Mesenchymal stem cell (in vitro differentiated cells and primary cell): ENCODE results near the gene ZRSR2.
"Not testable (repeated sequence)": the region's sequence is repeated elsewhere in the genome, so short reads cannot be mapped to it uniquely, and the experiment has no call there.

Experiments
- DNase-seq: peaks from one replicate; pipeline ENCODE4 v3.0.0-alpha.2; 2013
- H2AFZ ChIP-seq: one replicate; pipeline ENCODE4 v1.6.1; 2013; ENCODE audit warnings: low read depth, mild to moderate bottlenecking, control low read depth, inconsistent platforms, low read length, moderate library complexity
- H2AK5ac ChIP-seq: 2 replicates; pipeline ENCODE4 v1.6.1; 2013; ENCODE audit warnings: low read length, moderate library complexity, mild to moderate bottlenecking, inconsistent platforms; ENCODE audit not compliant: severe bottlenecking
- H2BK120ac ChIP-seq: one replicate; pipeline ENCODE4 v1.6.1; 2013; ENCODE audit warnings: low read depth, mild to moderate bottlenecking, inconsistent platforms, low read length, moderate library complexity
- H2BK12ac ChIP-seq, 2 experiments: one replicate each; pipeline ENCODE4 v1.6.1; 2013; ENCODE audit warnings: inconsistent platforms in 2 of 2, low read length in 2 of 2, mild to moderate bottlenecking in 2 of 2, moderate library complexity in 2 of 2, control low read depth in 1 of 2
- H2BK15ac ChIP-seq: one replicate; pipeline ENCODE4 v1.6.1; 2013; ENCODE audit warnings: mild to moderate bottlenecking, low read depth, inconsistent platforms; ENCODE audit not compliant: poor library complexity, severe bottlenecking
- H2BK5ac ChIP-seq: 2 replicates; pipeline ENCODE4 v1.6.1; 2013; ENCODE audit warnings: low read depth, mild to moderate bottlenecking, low read length, control low read depth, inconsistent platforms; ENCODE audit not compliant: poor library complexity, severe bottlenecking
- H3K14ac ChIP-seq, 2 experiments: one replicate each; pipeline ENCODE4 v1.6.1; 2013; ENCODE audit warnings: inconsistent platforms in 2 of 2, low read length in 2 of 2, control low read depth in 1 of 2, mild to moderate bottlenecking in 1 of 2, moderate library complexity in 1 of 2
- H3K18ac ChIP-seq, 2 experiments: one replicate each; pipeline ENCODE4 v1.6.1; 2013; ENCODE audit warnings: inconsistent platforms in 2 of 2, low read length in 2 of 2, control low read depth in 1 of 2, low read depth in 1 of 2, mild to moderate bottlenecking in 1 of 2
- H3K23ac ChIP-seq, 2 experiments: one replicate each; pipeline ENCODE4 v1.6.1; 2013; ENCODE audit warnings: inconsistent platforms in 2 of 2, low read length in 2 of 2, mild to moderate bottlenecking in 2 of 2, moderate library complexity in 2 of 2, control low read depth in 1 of 2
- H3K27ac ChIP-seq: 2 replicates; pipeline ENCODE4 v1.5.1; 2013; ENCODE audit warnings: mild to moderate bottlenecking, moderate library complexity, low read length, control low read depth, inconsistent platforms; ENCODE audit not compliant: poor library complexity, severe bottlenecking
- H3K27me3 ChIP-seq, 2 experiments: 2 replicates each; pipeline versions ENCODE4 v1.6.1 to v1.7.0; 2013; ENCODE audit warnings: low read length in 2 of 2, mild to moderate bottlenecking in 2 of 2, moderate library complexity in 2 of 2, control low read depth in 1 of 2, inconsistent platforms in 1 of 2; ENCODE audit not compliant: control insufficient read depth in 1 of 2, insufficient read depth in 1 of 2
- H3K36me3 ChIP-seq, 2 experiments: 2 replicates each; pipeline versions ENCODE4 v1.6.1 to v1.7.0; 2013; ENCODE audit warnings: low read length in 2 of 2, control low read depth in 1 of 2, inconsistent platforms in 1 of 2, low read depth in 1 of 2, mild to moderate bottlenecking in 1 of 2; ENCODE audit not compliant: insufficient read depth in 2 of 2, control insufficient read depth in 1 of 2
- H3K4ac ChIP-seq, 2 experiments: one replicate each; pipeline ENCODE4 v1.6.1; 2013; ENCODE audit warnings: inconsistent platforms in 2 of 2, low read length in 2 of 2, mild to moderate bottlenecking in 2 of 2, moderate library complexity in 2 of 2, control low read depth in 1 of 2, low read depth in 1 of 2
- H3K4me1 ChIP-seq: 2 replicates; pipeline ENCODE4 v1.6.1; 2013; ENCODE audit warnings: low read depth, low read length, control low read depth; ENCODE audit not compliant: control insufficient read depth, insufficient read depth
- H3K4me2 ChIP-seq: 2 replicates; pipeline ENCODE4 v1.6.1; 2013; ENCODE audit warnings: low read length, mild to moderate bottlenecking, inconsistent platforms; ENCODE audit not compliant: poor library complexity, severe bottlenecking
- H3K4me3 ChIP-seq, 2 experiments: 2 replicates each; pipeline versions ENCODE4 v1.5.1 to v1.7.0; 2013; ENCODE audit warnings: low read length in 2 of 2, mild to moderate bottlenecking in 2 of 2, control low read depth in 1 of 2, low read depth in 1 of 2; ENCODE audit not compliant: insufficient read depth in 1 of 2
- H3K79me1 ChIP-seq: replicated peaks from 2 replicates; pipeline ENCODE4 v1.6.1; 2013; ENCODE audit warnings: mild to moderate bottlenecking, control low read depth, low read length, inconsistent platforms; ENCODE audit not compliant: poor library complexity, severe bottlenecking
- H3K9ac ChIP-seq: 2 replicates; pipeline ENCODE4 v1.7.0; 2013; ENCODE audit warnings: mild to moderate bottlenecking, low read length, moderate library complexity
- H3K9me3 ChIP-seq: 2 replicates; pipeline ENCODE4 v1.7.0; 2013; ENCODE audit warnings: mild to moderate bottlenecking, low read length; ENCODE audit not compliant: control insufficient read depth
- H4K8ac ChIP-seq: one replicate; pipeline ENCODE4 v1.6.1; 2013; ENCODE audit warnings: inconsistent platforms, mild to moderate bottlenecking, low read length, moderate library complexity
- H4K91ac ChIP-seq: one replicate; pipeline ENCODE4 v1.6.1; 2013; ENCODE audit warnings: mild to moderate bottlenecking, low read length, inconsistent platforms
- WGBS: methylation state at CpG from one replicate; pipeline ENCODE4 v1.1.7; 2013; ENCODE audit warnings: mixed read lengths; 5-methylcytosine and 5-hydroxymethylcytosine counted together

Gene ZRSR2

GRCh38 chrX:15822922-15823321 lies 32.6 kb downstream of the ZRSR2 start:
- no peak overlapping the region for H3K14ac ChIP-seq
- H3K79me1 ChIP-seq = no peaks in the 10 kb centered on the region
- no peak overlapping the region for H3K4me2 ChIP-seq
- no peak overlapping the region for H4K8ac ChIP-seq
- H2AK5ac ChIP-seq = no peak overlapping the region
- no peak overlapping the region for H3K9ac ChIP-seq
- no peak overlapping the region for H3K27ac ChIP-seq
- DNase-seq = no peak
- no peak overlapping the region for H2BK5ac ChIP-seq
- H4K91ac ChIP-seq = no peak overlapping the region
- no peaks in the 10 kb centered on the region for H3K27me3 ChIP-seq
- H2AFZ ChIP-seq = no peak overlapping the region
- H2BK12ac ChIP-seq = no peak overlapping the region
- no peak overlapping the region for H3K4ac ChIP-seq
- H2BK120ac ChIP-seq = no peak overlapping the region
- no peaks in the 10 kb centered on the region for H3K4me1 ChIP-seq
- no peak overlapping the region for H2BK15ac ChIP-seq
- H3K36me3 ChIP-seq = peaks cover 6 to 76% of the 10 kb centered on the region in 2 experiments
- WGBS = 96% methylated on average over 10 of the region's 23 CpGs
- H3K4me3 ChIP-seq = no peak overlapping the region
- H3K18ac ChIP-seq = no peak overlapping the region
- H3K23ac ChIP-seq = no peak overlapping the region
- no peaks in the 10 kb centered on the region for H3K9me3 ChIP-seq

- no peak overlapping the region for H2BK15ac ChIP-seq
- H2BK12ac ChIP-seq = no peak overlapping the region
- H2BK5ac ChIP-seq = no peak overlapping the region
- H2AFZ ChIP-seq = no peak overlapping the region
- H2AK5ac ChIP-seq = no peak overlapping the region
- no peak overlapping the region for H2BK120ac ChIP-seq
- H3K9ac ChIP-seq = no peak overlapping the region
- peaks cover 6 to 64% of the 10 kb centered on the region in 2 experiments for H3K36me3 ChIP-seq
- no peak overlapping the region for H4K91ac ChIP-seq
- H3K27me3 ChIP-seq = no peaks in the 10 kb centered on the region
- no peak overlapping the region for H4K8ac ChIP-seq
- no peaks in the 10 kb centered on the region for H3K9me3 ChIP-seq
- no peaks in the 10 kb centered on the region for H3K79me1 ChIP-seq
- H3K14ac ChIP-seq = no peak overlapping the region
- H3K4me3 ChIP-seq = no peak overlapping the region
- no peak overlapping the region for H3K27ac ChIP-seq
- no peak overlapping the region for H3K18ac ChIP-seq
- no peak for DNase-seq
- no peaks in the 10 kb centered on the region for H3K4me1 ChIP-seq
- 100% methylated on average over 2 of the region's 5 CpGs for WGBS
- no peak overlapping the region for H3K23ac ChIP-seq
- no peak overlapping the region for H3K4me2 ChIP-seq
- no peak overlapping the region for H3K4ac ChIP-seq
Measured at GRCh38 chrX:15825936-15826335, 35.7 kb downstream of the ZRSR2 start.

- no peak overlapping the region for H2BK5ac ChIP-seq
- peaks cover 0 to 37% of the 10 kb centered on the region in 2 experiments for H3K36me3 ChIP-seq
- H4K8ac ChIP-seq = no peak overlapping the region
- no peak overlapping the region for H3K23ac ChIP-seq
- H3K79me1 ChIP-seq = no peaks in the 10 kb centered on the region
- no peak overlapping the region for H3K18ac ChIP-seq
- WGBS = no CpG with 5 or more reads among the region's 1 CpG
- H3K4me2 ChIP-seq = no peak overlapping the region
- H3K4ac ChIP-seq = no peak overlapping the region
- no peak overlapping the region for H2BK12ac ChIP-seq
- H3K27ac ChIP-seq = no peak overlapping the region
- no peak overlapping the region for H2AFZ ChIP-seq
- no peaks in the 10 kb centered on the region for H3K9me3 ChIP-seq
- no peak overlapping the region for H2BK120ac ChIP-seq
- H2BK15ac ChIP-seq = no peak overlapping the region
- no peak overlapping the region for H3K9ac ChIP-seq
- no peak overlapping the region for H3K4me3 ChIP-seq
- DNase-seq = no peak
- no peak overlapping the region for H3K14ac ChIP-seq
- H4K91ac ChIP-seq = no peak overlapping the region
- H2AK5ac ChIP-seq = no peak overlapping the region
- H3K4me1 ChIP-seq = no peaks in the 10 kb centered on the region
- H3K27me3 ChIP-seq = no peaks in the 10 kb centered on the region
Measured at GRCh38 chrX:15829217-15829616, 38.9 kb downstream of the ZRSR2 start.

GRCh38 chrX:15831347-15831746 lies 41.1 kb downstream of the ZRSR2 start:
- not testable (repeated sequence) for H3K14ac ChIP-seq, H3K4me2 ChIP-seq, H3K79me1 ChIP-seq, H3K9ac ChIP-seq, H3K4ac ChIP-seq, H4K91ac ChIP-seq, H2BK120ac ChIP-seq, H3K9me3 ChIP-seq, H2AFZ ChIP-seq, H2AK5ac ChIP-seq, H2BK12ac ChIP-seq, H3K18ac ChIP-seq, H2BK5ac ChIP-seq, H3K23ac ChIP-seq, H3K27ac ChIP-seq, H2BK15ac ChIP-seq, H3K4me3 ChIP-seq, H4K8ac ChIP-seq, H3K27me3 ChIP-seq, DNase-seq, H3K4me1 ChIP-seq
- WGBS = no CpG with 5 or more reads among the region's 2 CpGs
- peaks cover 0 to 23% of the 10 kb centered on the region in 2 experiments for H3K36me3 ChIP-seq
